Transverse colon (tissue), 4 donors: ENCODE results near the gene OTOR. TPM values are rescaled to one million over a fixed set of nuclear protein-coding genes. Genes with fewer than 3 reads are reported as not detected.

Source experiments
- DNase-seq: peaks from one replicate; pipeline ENCODE4 v3.0.0-alpha.2; 2019
- H3K27ac ChIP-seq, 4 donors: fragments of 200-600 bp; sonication (generic); 2 replicates each; pipeline ENCODE4 v1.5.1; 2016 to 2018; ENCODE audit warnings: inconsistent platforms in 4 of 4
- H3K27me3 ChIP-seq: fragments of 200-600 bp; sonication (generic); 2 replicates; pipeline ENCODE4 v1.5.1; 2017; ENCODE audit warnings: inconsistent platforms
- H3K36me3 ChIP-seq, 4 donors: fragments of 200-600 bp; sonication (generic); 2 replicates each; pipeline ENCODE4 v1.5.1; 2017 to 2019; ENCODE audit warnings: inconsistent platforms in 4 of 4
- H3K4me1 ChIP-seq, 4 donors: fragments of 200-600 bp; sonication (generic); 2 replicates each; pipeline ENCODE4 v1.5.1; 2017 to 2020; ENCODE audit warnings: inconsistent platforms in 4 of 4
- H3K4me3 ChIP-seq, 4 donors: fragments of 200-600 bp; sonication (generic); 1 replicate in 1 of 4; 2 replicates in 3 of 4; pipeline versions ENCODE4 v1.5.1 to v1.6.1; 2017 to 2019; ENCODE audit warnings: inconsistent platforms in 4 of 4
- H3K9me3 ChIP-seq, 2 donors: fragments of 200-600 bp; sonication (generic); 2 replicates each; pipeline ENCODE4 v1.5.1; 2017 to 2019; ENCODE audit warnings: inconsistent platforms in 2 of 2
- EP300 ChIP-seq: sonication (generic); formaldehyde crosslinking; IDR thresholded peaks from one replicate; pipeline ENCODE4 v1.6.1; 2017; ENCODE audit warnings: antibody characterized with exemption, low read depth
- POLR2A ChIP-seq: fragments of 450-650 bp; IDR thresholded peaks from one replicate; pipeline ENCODE4 v1.6.1; 2016; ENCODE audit warnings: antibody characterized with exemption, mild to moderate bottlenecking, moderate library complexity
- POLR2AphosphoS5 ChIP-seq, 3 donors: sonication (generic); formaldehyde crosslinking; IDR thresholded peaks; one replicate each; pipeline ENCODE4 v1.6.1; 2016; ENCODE audit warnings: antibody characterized with exemption in 3 of 3
- WGBS, 2 donors: methylation state at CpG; one replicate each; pipeline ENCODE4 v1.1.5; 2018; ENCODE audit warnings: low coverage in 1 of 2; 5-methylcytosine and 5-hydroxymethylcytosine counted together
- in situ Hi-C, 4 donors: fragments of 200-750 bp; cut with MboI; loops; one replicate each; pipeline versions ENCODE4 v1.15.0 to v1.15.1; 2017; ENCODE audit warnings: low sequenced_read_pairs in 3 of 4, low pct_ligation_motif_present in 1 of 4, low pct_unique_long_range_greater_than_20kb in 1 of 4
- intact Hi-C: fragments of 100-400 bp; cut with DNase I; formaldehyde crosslinking; loops from one replicate; pipeline ENCODE4 v1.15.1; 2023; ENCODE audit warnings: low total_unique reads
- total RNA-seq, 4 donors: library from RNA; depleted of rRNA; stranded (reverse); fragments of >200 nt; gene quantifications; one replicate each; pipeline ENCODE4 v1.1.0, GENCODE V29; 2016
- TF ChIP-seq, protein P1 (sequence below), 5 experiments: fragments of 200-600 bp in 3 of 5; fragments of 450-650 bp in 2 of 5; sonication (generic) in 3 of 5; IDR thresholded peaks; 1 replicate in 2 of 5; 2 replicates in 3 of 5; pipeline ENCODE4 v1.5.1; 2016 to 2017; ENCODE audit warnings: antibody characterized with exemption in 5 of 5, inconsistent platforms in 3 of 5, mild to moderate bottlenecking in 2 of 5, moderate library complexity in 1 of 5

The OTOR gene
- total RNA-seq, 4 donors from 2014 or later: not detected

DNA sequence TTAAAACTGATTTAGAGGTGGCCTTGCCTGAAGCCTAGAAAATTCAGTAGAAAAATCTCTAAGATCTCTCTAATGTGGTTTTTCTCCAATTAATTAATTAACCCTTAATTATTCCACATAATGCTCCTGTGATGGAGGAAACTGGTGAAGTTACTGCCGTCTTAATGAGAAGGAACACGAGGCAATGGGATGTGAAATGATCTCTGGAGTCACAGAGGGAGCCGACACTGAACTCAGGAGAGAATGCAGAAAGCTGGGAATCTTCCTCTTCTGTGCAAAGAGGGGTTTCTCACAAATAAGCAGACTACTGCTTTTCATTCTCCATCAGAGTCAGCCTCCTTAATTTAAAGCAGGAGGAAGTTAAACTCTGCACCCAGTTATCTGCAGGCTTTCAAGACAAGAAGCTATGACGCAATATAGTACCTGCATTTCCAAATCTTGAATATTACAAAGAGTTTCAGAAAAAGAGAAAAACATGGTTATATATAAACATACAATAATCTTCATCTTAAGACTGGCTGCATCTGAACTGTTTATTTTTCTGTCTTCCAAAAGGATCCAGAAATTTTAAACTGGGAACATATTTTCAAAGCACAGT lies 36.4 kb upstream of the OTOR start:
- Histone ChIP-seq H3K4me3 (no peak overlapping the region), H3K9me3 (no peaks in the 10 kb centered on the region), H3K27ac (no peak overlapping the region), H3K27me3 (peaks cover 26% of the 10 kb centered on the region), H3K36me3 (no peaks in the 10 kb centered on the region), H3K4me1 (no peaks in the 10 kb centered on the region)
- WGBS, 2 donors: 77 to 94% methylated on average over 2 to 4 of the region's 4 CpGs
- TF ChIP-seq POLR2AphosphoS5 (IDR thresholded peaks at IDR 0.05): no peak
- TF ChIP-seq POLR2A: no peak
- no peak for TF ChIP-seq EP300
- TF ChIP-seq, protein P1, sequence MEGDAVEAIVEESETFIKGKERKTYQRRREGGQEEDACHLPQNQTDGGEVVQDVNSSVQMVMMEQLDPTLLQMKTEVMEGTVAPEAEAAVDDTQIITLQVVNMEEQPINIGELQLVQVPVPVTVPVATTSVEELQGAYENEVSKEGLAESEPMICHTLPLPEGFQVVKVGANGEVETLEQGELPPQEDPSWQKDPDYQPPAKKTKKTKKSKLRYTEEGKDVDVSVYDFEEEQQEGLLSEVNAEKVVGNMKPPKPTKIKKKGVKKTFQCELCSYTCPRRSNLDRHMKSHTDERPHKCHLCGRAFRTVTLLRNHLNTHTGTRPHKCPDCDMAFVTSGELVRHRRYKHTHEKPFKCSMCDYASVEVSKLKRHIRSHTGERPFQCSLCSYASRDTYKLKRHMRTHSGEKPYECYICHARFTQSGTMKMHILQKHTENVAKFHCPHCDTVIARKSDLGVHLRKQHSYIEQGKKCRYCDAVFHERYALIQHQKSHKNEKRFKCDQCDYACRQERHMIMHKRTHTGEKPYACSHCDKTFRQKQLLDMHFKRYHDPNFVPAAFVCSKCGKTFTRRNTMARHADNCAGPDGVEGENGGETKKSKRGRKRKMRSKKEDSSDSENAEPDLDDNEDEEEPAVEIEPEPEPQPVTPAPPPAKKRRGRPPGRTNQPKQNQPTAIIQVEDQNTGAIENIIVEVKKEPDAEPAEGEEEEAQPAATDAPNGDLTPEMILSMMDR (IDR thresholded peaks at IDR 0.05): no peak
- intact Hi-C loops: no loop called here
- no peak for DNase-seq
- in situ Hi-C loops: loop anchor here in 1 of 4 donors (25.0 kb wide), 1 partner anchor 174 kb away; no protein-coding TSS in a partner anchor

DNA sequence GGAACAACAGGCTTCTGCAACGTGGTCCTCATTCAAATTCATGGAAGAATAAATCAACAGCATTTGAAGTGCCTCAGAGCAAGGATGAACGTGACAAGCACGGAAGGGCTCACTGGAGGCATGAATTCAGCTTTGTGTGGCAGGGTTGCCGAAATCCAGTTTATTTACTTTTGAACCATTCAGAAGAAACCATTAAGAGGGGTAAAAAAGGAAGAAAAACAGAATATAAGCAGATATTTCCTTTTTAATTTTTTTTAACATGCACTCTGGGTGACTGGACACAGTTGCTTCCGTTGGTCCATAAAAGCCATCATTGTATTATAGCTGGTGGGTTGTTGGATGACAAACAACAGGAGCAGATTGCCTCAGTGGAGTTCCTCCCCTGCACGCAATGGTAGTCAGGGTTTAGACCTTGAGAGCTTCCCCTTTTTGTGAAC lies 35.6 kb upstream of the OTOR start:
- Histone ChIP-seq H3K9me3 (no peaks in the 10 kb centered on the region), H3K27ac (no peak overlapping the region), H3K4me1 (no peaks in the 10 kb centered on the region), H3K27me3 (peaks cover 27% of the 10 kb centered on the region), H3K36me3 (no peaks in the 10 kb centered on the region), H3K4me3 (no peak overlapping the region)
- no peak for TF ChIP-seq EP300
- no peak for TF ChIP-seq POLR2A
- TF ChIP-seq POLR2AphosphoS5 (IDR thresholded peaks at IDR 0.05): no peak
- TF ChIP-seq, protein P1 (IDR thresholded peaks at IDR 0.05): no peak
- no peak for DNase-seq
- in situ Hi-C loops: loop anchor here in 1 of 4 donors (25.0 kb wide), 1 partner anchor 175 kb away; no protein-coding TSS in a partner anchor
- intact Hi-C loops: no loop called here
- 65 to 76% methylated on average over 5 to 6 of the region's 6 CpGs for WGBS, 2 donors

DNA sequence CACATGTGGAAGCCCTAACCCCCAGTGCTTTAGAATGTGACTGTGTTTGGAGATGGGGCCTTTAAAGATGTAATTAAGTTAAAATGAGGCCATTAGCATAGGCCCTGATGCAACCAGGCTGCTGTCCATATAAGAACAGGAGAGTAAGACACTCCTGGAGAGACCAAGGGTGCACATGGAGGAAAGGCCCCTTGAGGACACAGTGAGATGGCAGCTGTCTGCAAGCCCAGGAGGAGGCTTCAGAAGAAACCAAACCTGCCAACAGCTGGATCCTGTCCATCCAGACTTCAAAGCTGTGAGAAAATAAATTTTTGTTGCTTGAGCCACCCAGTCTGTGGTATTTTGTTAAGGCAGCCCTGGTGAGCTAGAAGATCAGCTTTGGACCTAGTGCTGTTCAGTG lies 35.1 kb upstream of the OTOR start:
- Histone ChIP-seq H3K9me3 (no peaks in the 10 kb centered on the region), H3K4me1 (no peaks in the 10 kb centered on the region), H3K36me3 (no peaks in the 10 kb centered on the region), H3K27me3 (peaks cover 31% of the 10 kb centered on the region), H3K27ac (no peak overlapping the region), H3K4me3 (no peak overlapping the region)
- in situ Hi-C loops: loop anchor here in 1 of 4 donors (25.0 kb wide), 1 partner anchor 176 kb away; no protein-coding TSS in a partner anchor
- intact Hi-C loops: no loop called here
- TF ChIP-seq, protein P1 (IDR thresholded peaks at IDR 0.05): no peak
- TF ChIP-seq POLR2A: no peak
- no peak for TF ChIP-seq EP300
- TF ChIP-seq POLR2AphosphoS5 (IDR thresholded peaks at IDR 0.05): no peak
- DNase-seq: no peak

DNA sequence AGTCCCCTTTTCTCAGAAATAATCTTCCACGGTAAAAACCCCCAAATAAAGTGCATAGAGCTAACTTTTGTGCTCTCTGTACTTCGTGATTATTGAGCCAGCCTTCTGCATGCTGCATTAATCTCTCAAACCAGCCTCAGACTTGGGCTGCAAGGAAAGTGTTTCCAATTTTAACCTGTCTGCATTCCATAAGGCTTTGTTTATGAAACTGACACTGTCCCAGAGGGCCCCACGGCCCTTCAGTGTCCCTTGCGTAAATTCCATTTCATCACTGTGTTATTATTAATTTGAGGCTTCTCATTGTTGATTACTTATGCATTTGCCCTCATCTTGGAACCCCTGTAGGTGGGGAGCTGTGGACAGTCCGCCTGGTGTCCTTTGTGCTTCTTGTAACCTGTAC lies 33.9 kb upstream of the OTOR start:
- in situ Hi-C loops (loop anchor here in 1 of 4 donors (25.0 kb wide), 1 partner anchor 177 kb away; no protein-coding TSS in a partner anchor), intact Hi-C loops (no loop called here)
- H3K36me3 ChIP-seq: no peaks in the 10 kb centered on the region
- WGBS, 2 donors: 73 to 77% methylated on average over 5 of the region's 5 CpGs
- no peak overlapping the region for H3K27ac ChIP-seq
- DNase-seq: no peak
- no peak for TF ChIP-seq POLR2A
- no peak for TF ChIP-seq POLR2AphosphoS5 (IDR thresholded peaks at IDR 0.05)
- no peak for TF ChIP-seq EP300
- TF ChIP-seq, protein P1 (IDR thresholded peaks at IDR 0.05): no peak
- no peaks in the 10 kb centered on the region for H3K4me1 ChIP-seq
- no peak overlapping the region for H3K4me3 ChIP-seq
- peaks cover 32% of the 10 kb centered on the region for H3K27me3 ChIP-seq
- no peaks in the 10 kb centered on the region for H3K9me3 ChIP-seq
